Neural progenitor cell (in vitro differentiated cells): ENCODE data around the gene APBA3. TPM values are rescaled to one million over a fixed set of nuclear protein-coding genes. Genes with fewer than 3 reads are reported as not detected.

Source experiments
- DNase-seq: peaks from one replicate; pipeline ENCODE4 v3.0.0-alpha.2; 2016; ENCODE audit warnings: low spot score
- H2AFZ ChIP-seq: fragments of 200-600 bp; sonication (generic); replicated peaks from 2 replicates; pipeline ENCODE4 v1.6.1; 2016; ENCODE audit warnings: antibody characterized with exemption
- H3F3A ChIP-seq: fragments of 200-600 bp; sonication (generic); 2 replicates; pipeline ENCODE4 v1.6.1; 2016; ENCODE audit warnings: antibody characterized with exemption, low read depth
- H3K27ac ChIP-seq: fragments of 200-600 bp; sonication (generic); 2 replicates; pipeline ENCODE4 v1.5.1; 2016; ENCODE audit warnings: mild to moderate bottlenecking
- H3K27me3 ChIP-seq: fragments of 200-600 bp; sonication (generic); 2 replicates; pipeline ENCODE4 v1.6.1; 2016; ENCODE audit warnings: mild to moderate bottlenecking, moderate library complexity
- H3K36me3 ChIP-seq: fragments of 200-600 bp; sonication (generic); 2 replicates; pipeline ENCODE4 v1.5.1; 2016
- H3K4me1 ChIP-seq: fragments of 200-600 bp; sonication (generic); 2 replicates; pipeline ENCODE4 v1.6.1; 2016; ENCODE audit warnings: mixed run types
- H3K4me2 ChIP-seq: fragments of 200-600 bp; sonication (generic); 2 replicates; pipeline ENCODE4 v1.6.1; 2016
- H3K4me3 ChIP-seq: fragments of 200-600 bp; sonication (generic); 2 replicates; pipeline ENCODE4 v1.5.1; 2016
- H3K79me2 ChIP-seq: fragments of 200-600 bp; sonication (generic); 2 replicates; pipeline ENCODE4 v1.6.1; 2016; ENCODE audit warnings: low read depth
- H3K9ac ChIP-seq: fragments of 200-600 bp; sonication (generic); 2 replicates; pipeline ENCODE4 v1.6.1; 2016
- H3K9me3 ChIP-seq: fragments of 200-600 bp; sonication (generic); 2 replicates; pipeline ENCODE4 v1.5.1; 2016; ENCODE audit warnings: low read depth
- H4K20me1 ChIP-seq: fragments of 200-600 bp; sonication (generic); 2 replicates; pipeline ENCODE4 v1.6.1; 2016; ENCODE audit warnings: low read depth
- H3K27ac Mint-ChIP-seq: 3 replicates; pipeline ENCODE4 v1.8.0; 2021; ENCODE audit warnings: mixed read lengths
- H3K27me3 Mint-ChIP-seq: 2 replicates; pipeline ENCODE4 v1.8.0; 2022; ENCODE audit warnings: low read depth, mild to moderate bottlenecking, inconsistent platforms, moderate library complexity, mixed read lengths; ENCODE audit not compliant: insufficient read depth
- H3K36me3 Mint-ChIP-seq: 3 replicates; pipeline ENCODE4 v1.8.0; 2021; ENCODE audit warnings: mixed read lengths
- H3K4me1 Mint-ChIP-seq: 3 replicates; pipeline ENCODE4 v1.8.0; 2021; ENCODE audit warnings: mixed read lengths
- H3K4me3 Mint-ChIP-seq: 3 replicates; pipeline ENCODE4 v1.8.0; 2021; ENCODE audit warnings: mild to moderate bottlenecking, moderate library complexity, mixed read lengths
- H3K9me3 Mint-ChIP-seq: 3 replicates; pipeline ENCODE4 v1.8.0; 2020; ENCODE audit warnings: mixed read lengths
- EZH2 ChIP-seq: fragments of 200-600 bp; sonication (generic); IDR thresholded peaks from 2 replicates; pipeline ENCODE4 v1.6.1; 2017; ENCODE audit warnings: antibody characterized with exemption, mild to moderate bottlenecking, moderate library complexity
- EZH2phosphoT487 ChIP-seq: fragments of 200-600 bp; sonication (generic); IDR thresholded peaks from 2 replicates; pipeline ENCODE4 v1.6.1; 2017; ENCODE audit warnings: antibody characterized with exemption
- total RNA-seq: library from RNA; depleted of rRNA; stranded (reverse); fragments of >200 nt; gene quantifications from 2 replicates; pipeline ENCODE4 v1.2.3, GENCODE V29; 2015; ENCODE audit warnings: low replicate concordance
- TF ChIP-seq, protein P1 (sequence below): fragments of 200-600 bp; sonication (generic); IDR thresholded peaks from 2 replicates; pipeline ENCODE4 v1.5.1; 2017; ENCODE audit warnings: antibody characterized with exemption, mild to moderate bottlenecking

The APBA3 gene
- total RNA-seq, 1 donor from 2014 or later = 17.3 TPM

DNA sequence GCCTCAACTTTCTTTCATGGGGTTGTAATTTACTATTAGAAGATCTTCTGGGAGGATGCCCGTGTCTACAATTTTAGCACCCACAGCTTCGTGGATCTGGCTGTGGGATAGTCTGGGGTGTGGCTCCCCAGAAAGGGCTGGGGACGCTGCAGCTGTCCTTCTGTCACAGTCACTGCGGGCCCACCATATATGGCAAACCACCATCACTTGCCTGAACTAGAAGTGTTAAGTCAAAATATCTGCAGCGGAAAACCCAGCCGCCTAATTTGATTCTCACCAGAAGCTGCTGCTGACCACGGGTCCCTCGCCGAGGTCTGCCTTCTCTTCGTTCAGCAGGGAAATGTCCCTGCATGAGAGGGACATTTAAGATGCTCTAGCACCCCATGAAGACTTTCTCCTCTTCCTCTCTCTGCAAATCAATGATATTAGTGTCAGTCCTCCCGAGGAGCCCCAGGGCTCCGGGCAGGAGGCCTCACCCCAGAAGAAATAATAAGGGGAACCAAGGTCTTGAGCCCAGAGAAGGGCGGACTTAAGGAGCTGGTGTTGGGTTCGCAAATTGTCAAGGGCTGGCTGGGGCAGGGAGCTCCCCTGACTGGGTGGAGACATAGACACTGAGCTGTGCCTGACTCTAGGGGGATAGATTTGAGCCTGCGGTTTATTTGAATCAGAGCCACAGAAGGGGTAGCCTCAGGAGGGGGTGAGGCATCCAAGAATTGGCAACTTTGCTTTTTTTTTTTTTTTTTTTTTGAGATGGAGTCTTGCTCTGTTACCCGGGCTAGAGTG lies 27.7 kb upstream of the APBA3 start:
- peaks cover 8% of the 10 kb centered on the region for H3F3A ChIP-seq
- no peaks in the 10 kb centered on the region for H3K9me3 ChIP-seq
- H3K4me1 ChIP-seq = peaks cover 6% of the 10 kb centered on the region
- no peak overlapping the region for H2AFZ ChIP-seq
- Mint-ChIP-seq H3K27me3 (peaks cover 40% of the 10 kb centered on the region), H3K36me3 (no peaks in the 10 kb centered on the region), H3K9me3 (no peaks in the 10 kb centered on the region), H3K4me1 (peaks cover 3% of the 10 kb centered on the region), H3K27ac (no peak overlapping the region), H3K4me3 (peak overlapping the region; percentile 64)
- H3K79me2 ChIP-seq = no peaks in the 10 kb centered on the region
- no peak overlapping the region for H3K27ac ChIP-seq
- TF ChIP-seq EZH2 (no peak), EZH2phosphoT487 (no peak)
- TF ChIP-seq, protein P1, sequence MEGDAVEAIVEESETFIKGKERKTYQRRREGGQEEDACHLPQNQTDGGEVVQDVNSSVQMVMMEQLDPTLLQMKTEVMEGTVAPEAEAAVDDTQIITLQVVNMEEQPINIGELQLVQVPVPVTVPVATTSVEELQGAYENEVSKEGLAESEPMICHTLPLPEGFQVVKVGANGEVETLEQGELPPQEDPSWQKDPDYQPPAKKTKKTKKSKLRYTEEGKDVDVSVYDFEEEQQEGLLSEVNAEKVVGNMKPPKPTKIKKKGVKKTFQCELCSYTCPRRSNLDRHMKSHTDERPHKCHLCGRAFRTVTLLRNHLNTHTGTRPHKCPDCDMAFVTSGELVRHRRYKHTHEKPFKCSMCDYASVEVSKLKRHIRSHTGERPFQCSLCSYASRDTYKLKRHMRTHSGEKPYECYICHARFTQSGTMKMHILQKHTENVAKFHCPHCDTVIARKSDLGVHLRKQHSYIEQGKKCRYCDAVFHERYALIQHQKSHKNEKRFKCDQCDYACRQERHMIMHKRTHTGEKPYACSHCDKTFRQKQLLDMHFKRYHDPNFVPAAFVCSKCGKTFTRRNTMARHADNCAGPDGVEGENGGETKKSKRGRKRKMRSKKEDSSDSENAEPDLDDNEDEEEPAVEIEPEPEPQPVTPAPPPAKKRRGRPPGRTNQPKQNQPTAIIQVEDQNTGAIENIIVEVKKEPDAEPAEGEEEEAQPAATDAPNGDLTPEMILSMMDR = no peak
- peaks cover 58% of the 10 kb centered on the region for H3K27me3 ChIP-seq
- DNase-seq = no peak
- H3K4me3 ChIP-seq = no peak overlapping the region
- H3K36me3 ChIP-seq = no peaks in the 10 kb centered on the region
- H3K9ac ChIP-seq = no peak overlapping the region
- peaks cover 6% of the 10 kb centered on the region for H4K20me1 ChIP-seq
- H3K4me2 ChIP-seq = no peak overlapping the region

DNA sequence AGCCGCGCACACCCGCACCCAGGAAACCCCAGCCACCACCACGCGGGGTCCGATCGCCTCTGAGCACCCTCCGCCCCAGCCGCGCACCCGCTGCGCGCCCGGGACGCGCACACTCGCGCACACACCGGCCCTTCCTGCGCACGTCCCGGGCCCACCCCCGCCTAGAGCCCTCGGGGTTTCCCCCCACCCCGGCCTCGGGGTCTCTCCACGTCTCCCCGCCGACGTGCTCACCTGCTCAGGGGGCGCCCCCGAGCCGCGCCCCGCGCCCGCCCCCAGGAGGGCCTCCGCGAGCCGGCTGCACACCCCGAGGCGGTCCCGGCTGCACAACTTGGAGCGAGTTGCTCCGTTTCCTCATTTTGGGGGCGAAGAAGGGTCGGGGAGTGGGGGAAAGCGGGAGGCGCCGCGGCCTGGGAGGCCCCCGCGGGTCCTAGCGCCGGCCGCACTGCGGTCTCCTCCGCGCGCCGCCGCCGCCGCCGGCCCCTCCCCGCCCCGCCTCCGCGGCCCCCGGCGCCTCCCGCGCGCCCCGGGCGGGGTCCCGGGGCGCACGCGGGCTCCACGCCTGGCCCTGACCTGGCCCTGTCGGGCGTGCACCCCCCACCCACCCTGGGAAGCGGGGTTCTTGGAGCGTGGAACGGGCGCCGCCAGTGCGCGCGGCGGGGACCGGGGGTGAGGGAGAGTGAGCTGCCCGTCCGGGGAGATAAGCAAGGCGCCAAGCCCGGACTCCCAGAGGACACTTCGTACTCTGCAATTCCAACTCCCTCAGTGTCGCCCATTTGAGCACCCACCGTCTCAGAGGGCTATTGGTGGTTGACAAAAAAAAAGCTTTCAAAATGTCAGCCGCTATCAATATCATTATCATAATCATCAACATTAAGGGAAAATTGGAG lies 24.7 kb upstream of the APBA3 start, which contains the start of gene MATK:
TSS of gene MATK (minus strand) at position 444 of the 887 bp plus-strand sequence. CDS start 1,246 bp downstream, outside the sequence.
- TF ChIP-seq EZH2phosphoT487 (peak; percentile 38), EZH2 (peak; percentile 72)
- TF ChIP-seq, protein P1 = no peak
- Histone ChIP-seq H4K20me1 (peaks cover 6% of the 10 kb centered on the region), H3K36me3 (no peaks in the 10 kb centered on the region), H3K4me1 (peaks cover 6% of the 10 kb centered on the region), H3K27ac (no peak within 1 kb of the TSS), H3K4me2 (peak within 1 kb of the TSS; percentile 92), H3F3A (peaks cover 8% of the 10 kb centered on the region), H3K9me3 (no peaks in the 10 kb centered on the region), H3K27me3 (peaks cover 68% of the 10 kb centered on the region), H2AFZ (peak within 1 kb of the TSS; percentile 100), H3K9ac (no peak within 1 kb of the TSS), H3K79me2 (no peaks in the 10 kb centered on the region), H3K4me3 (peak within 1 kb of the TSS; percentile 88)
- no peaks in the 10 kb centered on the region for H3K36me3 Mint-ChIP-seq
- peak; percentile 58 for DNase-seq
- peak within 1 kb of the TSS; percentile 78 for H3K4me3 Mint-ChIP-seq
- peaks cover 50% of the 10 kb centered on the region for H3K27me3 Mint-ChIP-seq
- peaks cover 3% of the 10 kb centered on the region for H3K4me1 Mint-ChIP-seq
- no peak within 1 kb of the TSS for H3K27ac Mint-ChIP-seq
- peaks cover 15% of the 10 kb centered on the region for H3K9me3 Mint-ChIP-seq

DNA sequence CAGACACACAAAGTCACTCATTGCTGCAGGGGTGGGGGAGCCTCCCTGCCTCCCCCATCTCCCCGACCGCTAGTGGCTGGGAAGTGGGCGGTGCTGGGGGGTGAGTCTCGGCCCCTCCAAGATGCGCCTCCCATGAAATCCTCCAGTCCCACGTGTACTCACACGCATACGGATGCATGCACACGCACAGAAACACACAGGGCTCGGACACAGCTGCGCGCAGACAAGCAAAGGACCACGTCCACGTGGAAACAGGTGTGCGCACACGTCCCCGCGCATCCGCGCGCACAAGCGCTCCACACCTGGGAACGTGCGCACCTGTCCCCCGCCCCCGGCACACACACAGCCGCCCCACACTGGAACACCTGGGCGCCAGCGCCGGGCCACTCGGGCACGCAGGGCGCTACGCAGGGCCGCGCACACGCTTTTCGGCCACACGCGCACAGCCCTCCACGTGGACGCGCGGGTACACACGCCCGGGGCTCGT lies 24.0 kb upstream of the APBA3 start:
- no peaks in the 10 kb centered on the region for H3K79me2 ChIP-seq
- H3K36me3 ChIP-seq = no peaks in the 10 kb centered on the region
- peaks cover 62% of the 10 kb centered on the region for H3K27me3 ChIP-seq
- Mint-ChIP-seq H3K4me3 (peak overlapping the region; percentile 41), H3K27me3 (peaks cover 46% of the 10 kb centered on the region), H3K9me3 (peaks cover 18% of the 10 kb centered on the region), H3K27ac (no peak overlapping the region), H3K4me1 (peaks cover 3% of the 10 kb centered on the region), H3K36me3 (no peaks in the 10 kb centered on the region)
- H3K27ac ChIP-seq = no peak overlapping the region
- H4K20me1 ChIP-seq = peaks cover 6% of the 10 kb centered on the region
- H3K9ac ChIP-seq = no peak overlapping the region
- TF ChIP-seq, protein P1 = no peak
- TF ChIP-seq EZH2 (peak; percentile 83), EZH2phosphoT487 (peak; percentile 73)
- H3K9me3 ChIP-seq = no peaks in the 10 kb centered on the region
- H3F3A ChIP-seq = peaks cover 8% of the 10 kb centered on the region
- H3K4me1 ChIP-seq = peaks cover 6% of the 10 kb centered on the region
- H3K4me3 ChIP-seq = peak overlapping the region; percentile 88
- DNase-seq = peak; percentile 2
- peak overlapping the region; percentile 100 for H2AFZ ChIP-seq
- H3K4me2 ChIP-seq = peak overlapping the region; percentile 92
